Measurements from ENCODE around the gene PBRM1.

PBRM1 gene

GRCh38 chr3:52509753-52510328, 175.9 kb downstream of the PBRM1 start:
- DNase-seq, result no peak

- no peak for DNase-seq
Measured at GRCh38 chr3:52507359-52507758, 178.4 kb downstream of the PBRM1 start.

- DNase-seq, result no peak
Measured at GRCh38 chr3:52506266-52506966, 179.3 kb downstream of the PBRM1 start.

- no peak for DNase-seq
Measured at GRCh38 chr3:52504977-52505376, 180.7 kb downstream of the PBRM1 start.

- no peak for DNase-seq
Measured at GRCh38 chr3:52503788-52504424, 181.8 kb downstream of the PBRM1 start.

- DNase-seq, result no peak
Measured at GRCh38 chr3:52502808-52503350, 182.8 kb downstream of the PBRM1 start.

- no peak for DNase-seq
Measured at GRCh38 chr3:52502001-52502400, 183.7 kb downstream of the PBRM1 start.

- no peak for DNase-seq
Measured at GRCh38 chr3:52501046-52501445, 184.7 kb downstream of the PBRM1 start.

GRCh38 chr3:52498137-52499054, 187.3 kb downstream of the PBRM1 start:
- DNase-seq, result no peak

GRCh38 chr3:52495777-52496602, 189.7 kb downstream of the PBRM1 start:
- DNase-seq, result no peak

Measured in stimulated activated CD4-positive, alpha-beta T cell treated with anti-CD3 and anti-CD28 coated beads, Interleukin-12 subunit alpha, Interleukin-12 subunit beta, amount 100 ng/mL, for 4 hours (primary cell).